HepG2 (cell line): ENCODE measurements around the gene SAC3D1. TPM values are rescaled to one million over a fixed set of nuclear protein-coding genes. Genes with fewer than 3 reads are reported as not detected.

Experiments used
- CBX2 ChIP-seq, 2 experiments: fragments of 200-600 bp in 1 of 2; sonication (generic); formaldehyde crosslinking in 1 of 2; IDR thresholded peaks; 2 replicates each; pipeline versions ENCODE4 v1.7.0 to v1.8.1; 2018 to 2022; ENCODE audit warnings: low read depth in 2 of 2, low read length in 1 of 2, mild to moderate bottlenecking in 1 of 2, missing genetic modification reagents in 1 of 2
- CREB3 ChIP-seq: sonication (generic); formaldehyde crosslinking; IDR thresholded peaks from 2 replicates; pipeline ENCODE4 v1.5.0; 2020; ENCODE audit warnings: missing genetic modification reagents
- DNMT3B ChIP-seq: conservative IDR thresholded peaks from 2 replicates; pipeline ENCODE4 v1.6.1; 2016; ENCODE audit warnings: missing biosample characterization, control low read depth
- EEA1 ChIP-seq: sonication (generic); formaldehyde crosslinking; IDR thresholded peaks from 2 replicates; pipeline ENCODE4 v1.5.1; 2020; ENCODE audit warnings: mild to moderate bottlenecking, missing genetic modification reagents, borderline replicate concordance
- ELF1 ChIP-seq: sonication (generic); formaldehyde crosslinking; IDR thresholded peaks from 2 replicates; pipeline ENCODE4 v1.4.0; 2020; ENCODE audit warnings: missing genetic modification reagents
- HMG20A ChIP-seq: IDR thresholded peaks from 2 replicates; pipeline ENCODE4 v1.6.1; 2016; ENCODE audit warnings: borderline replicate concordance
- HNRNPUL1 ChIP-seq: fragments of 200-400 bp; formaldehyde crosslinking; IDR thresholded peaks from 2 replicates; pipeline ENCODE4 v1.6.1; 2017; ENCODE audit warnings: low read depth, mild to moderate bottlenecking, low read length, moderate library complexity
- KAT8 ChIP-seq: IDR thresholded peaks from 2 replicates; pipeline ENCODE4 v1.6.1; 2016; ENCODE audit warnings: missing genetic modification reagents, missing compliant biosample characterization
- NFRKB ChIP-seq: fragments of 450-650 bp; IDR thresholded peaks from 2 replicates; pipeline ENCODE4 v1.6.1; 2017
- PPARG ChIP-seq: conservative IDR thresholded peaks from 2 replicates; pipeline ENCODE4 v1.6.1; 2016; ENCODE audit warnings: missing biosample characterization, missing genetic modification reagents
- REST ChIP-seq, 2 experiments: IDR thresholded peaks; 2 replicates each; pipeline ENCODE4 v1.6.1; 2011 to 2012; ENCODE audit warnings: low read length in 2 of 2, borderline replicate concordance in 1 of 2, low read depth in 1 of 2, mild to moderate bottlenecking in 1 of 2, moderate library complexity in 1 of 2
- RFX3 ChIP-seq: IDR thresholded peaks from 2 replicates; pipeline ENCODE4 v1.6.1; 2016; ENCODE audit warnings: missing biosample characterization, missing genetic modification reagents
- TBX3 ChIP-seq: fragments of 450-650 bp; IDR thresholded peaks from 2 replicates; pipeline ENCODE4 v1.6.1; 2017; ENCODE audit warnings: antibody characterized with exemption, mild to moderate bottlenecking, inconsistent platforms, borderline replicate concordance
- TSC22D2 ChIP-seq: sonication (generic); formaldehyde crosslinking; IDR thresholded peaks from 2 replicates; pipeline ENCODE4 v1.5.1; 2020; ENCODE audit warnings: missing genetic modification reagents, mild to moderate bottlenecking, borderline replicate concordance
- ZC3H13 ChIP-seq: sonication (generic); formaldehyde crosslinking; IDR thresholded peaks from 2 replicates; pipeline ENCODE4 v1.8.1; 2023; ENCODE audit warnings: mild to moderate bottlenecking, missing genetic modification reagents, moderate library complexity
- ZFX ChIP-seq: sonication (generic); formaldehyde crosslinking; IDR thresholded peaks from 2 replicates; pipeline ENCODE4 v1.4.0; 2020; ENCODE audit warnings: mild to moderate bottlenecking, low read depth, missing genetic modification reagents, moderate library complexity
- ZFYVE20 ChIP-seq: sonication (generic); formaldehyde crosslinking; IDR thresholded peaks from 2 replicates; pipeline ENCODE4 v1.8.0; 2023; ENCODE audit warnings: low read depth, mild to moderate bottlenecking, moderate library complexity, missing genetic modification reagents, borderline replicate concordance
- ZNF142 ChIP-seq: sonication (generic); formaldehyde crosslinking; IDR thresholded peaks from 2 replicates; pipeline ENCODE4 v1.4.0; 2020; ENCODE audit warnings: missing genetic modification reagents
- ZNF577 ChIP-seq: sonication (generic); formaldehyde crosslinking; IDR thresholded peaks from 2 replicates; pipeline ENCODE4 v1.4.0; 2020; ENCODE audit warnings: mild to moderate bottlenecking, low read depth, missing genetic modification reagents, borderline replicate concordance
- polyA plus RNA-seq, 8 experiments: library from polyadenylated mRNA; depleted of rRNA in 3 of 8; stranded (reverse) in 7 of 8; unstranded in 1 of 8; fragments of >200 nt; fragmentation: Illumina TruSeq in 4 of 8; extraction: Trizol in 4 of 8; gene quantifications; 2 replicates each; pipeline versions ENCODE4 v1.2.1 to v1.2.3, GENCODE V29; 2011 to 2016; ENCODE audit warnings: low read depth in 4 of 8, missing spikeins in 1 of 8, mixed read lengths in 1 of 8; ENCODE audit not compliant: insufficient read depth in 1 of 8
- total RNA-seq, 5 experiments: library from RNA; depleted of rRNA; stranded (reverse); fragments of >200 nt; fragmentation: Illumina TruSeq; extraction: Trizol; gene quantifications; 2 replicates each; pipeline ENCODE4 v1.2.3, GENCODE V29; 2016; ENCODE audit warnings: low read depth in 1 of 5

The SAC3D1 gene
- total and polyA plus RNA-seq, 2 of the 13 experiments (the other 11 are each of a cell fraction or from before 2014, with no cell fraction given), result 7.4 to 36.3 TPM

GRCh38 chr11:64996710-64997380 lies 44.2 kb upstream of the SAC3D1 start, which contains the start of gene BATF2 (continued):
- TF ChIP-seq RFX3 (CRISPR knock-in tag) (no peak), ZC3H13 (CRISPR knock-in tag) (no peak), PPARG (CRISPR knock-in tag) (peak; percentile 43; the same call in 1 of the 2 replicates), ZNF577 (CRISPR knock-in tag) (no peak), HNRNPUL1 (no peak), ZNF142 (CRISPR knock-in tag) (no peak), CBX2 (IDR thresholded peaks at IDR 0.05; ENCODE audit: low read depth, low read length) (no peak), CBX2 (CRISPR knock-in tag; IDR thresholded peaks at IDR 0.05; ENCODE audit: low read depth) (no peak), TSC22D2 (peak; percentile 51; the same call in 1 of the 2 replicates), REST (IDR thresholded peaks at IDR 0.05; ENCODE audit: borderline replicate concordance in 1 of 2, low read depth in 1 of 2, low read length in 2 of 2) (no peak; a peak in 3 of 4 replicates), CREB3 (CRISPR knock-in tag) (no peak), DNMT3B (CRISPR knock-in tag) (peak; percentile 78; the same call in 1 of the 2 replicates), KAT8 (CRISPR knock-in tag) (peak; percentile 88), HMG20A (peak; percentile 58; the same call in 1 of the 2 replicates), ELF1 (CRISPR knock-in tag) (peak; percentile 86), NFRKB (no peak), ZFX (peak; percentile 78), ZFYVE20 (CRISPR knock-in tag) (no peak), TBX3 (no peak), EEA1 (CRISPR knock-in tag) (no peak)
